ENCODE data around the gene POU2AF1. TPM values are rescaled to one million over a fixed set of nuclear protein-coding genes. Genes with fewer than 3 reads are reported as not detected.

POU2AF1 gene
- total and polyA plus RNA-seq, 5 donors from 2014 or later = 1.6 to 4.8 (median 2.2) TPM

DNA sequence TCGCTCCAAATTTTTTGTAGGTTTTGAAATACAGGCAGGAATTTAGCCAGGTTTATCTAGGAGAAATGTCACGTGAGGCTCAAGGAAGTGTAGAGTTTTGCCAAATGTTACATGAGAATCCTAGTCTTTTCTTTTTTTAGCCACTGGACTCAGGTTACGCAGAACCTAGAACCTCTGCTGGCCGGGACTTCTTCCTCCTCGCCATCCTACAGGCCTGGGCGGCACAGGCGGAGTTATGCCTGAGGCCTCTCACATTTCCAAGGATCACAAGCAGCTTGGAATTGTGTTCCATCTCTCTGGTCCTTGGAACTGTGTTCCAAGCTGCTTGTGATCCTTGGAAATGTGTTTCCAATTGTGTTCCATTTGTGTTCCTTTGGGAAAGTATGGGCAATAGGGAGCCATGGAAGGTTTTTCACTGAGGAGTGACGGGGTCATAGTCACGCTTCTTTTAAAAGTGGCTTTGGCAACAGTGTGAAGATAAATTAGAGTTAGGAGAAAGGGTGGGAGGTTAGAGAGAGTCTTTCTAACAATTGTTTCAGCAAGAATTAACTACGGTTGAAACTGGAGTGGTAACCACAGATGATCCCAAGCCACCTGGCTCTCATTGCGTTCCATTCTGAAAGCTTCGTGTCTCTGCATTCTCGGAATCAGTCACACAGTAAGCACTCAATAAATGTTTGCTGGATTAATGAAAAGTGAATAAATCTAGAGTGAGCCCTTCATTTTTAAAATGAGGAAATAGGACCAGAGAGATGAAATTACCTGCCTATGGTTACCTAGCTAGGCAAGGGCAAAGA, 12.5 kb upstream of the POU2AF1 start:
- DNase-seq = no peak
- Mint-ChIP-seq H3K36me3 (no peaks in the 10 kb centered on the region), H3K27ac (no peak overlapping the region), H3K27me3 (peaks cover 14% of the 10 kb centered on the region), H3K9me3 (peaks cover 0 to 2% (median 0%) of the 10 kb centered on the region in 7 donors), H3K4me1 (peaks cover 0 to 4% (median 0%) of the 10 kb centered on the region in 4 donors), H3K4me3 (no peak overlapping the region)
- Histone ChIP-seq H3K36me3 (ENCODE audit: control insufficient read depth, insufficient read depth, low read length) (no peaks in the 10 kb centered on the region), H3K4me3 (ENCODE audit: low read depth, low read length) (no peak overlapping the region), H3K9me3 (ENCODE audit: control insufficient read depth in 2 of 2, low read length in 2 of 2) (no peaks in the 10 kb centered on the region), H3K27ac (ENCODE audit: insufficient read depth, low read length, poor library complexity, severe bottlenecking) (no peak overlapping the region), H3K4me1 (ENCODE audit: control insufficient read depth, insufficient read depth, low read length, poor library complexity, severe bottlenecking) (no peaks in the 10 kb centered on the region), H3K27me3 (ENCODE audit: control insufficient read depth, insufficient read depth, low read length) (peaks cover 2% of the 10 kb centered on the region)
- no peak for ATAC-seq (ENCODE audit: low read depth in 2 of 2)

DNA sequence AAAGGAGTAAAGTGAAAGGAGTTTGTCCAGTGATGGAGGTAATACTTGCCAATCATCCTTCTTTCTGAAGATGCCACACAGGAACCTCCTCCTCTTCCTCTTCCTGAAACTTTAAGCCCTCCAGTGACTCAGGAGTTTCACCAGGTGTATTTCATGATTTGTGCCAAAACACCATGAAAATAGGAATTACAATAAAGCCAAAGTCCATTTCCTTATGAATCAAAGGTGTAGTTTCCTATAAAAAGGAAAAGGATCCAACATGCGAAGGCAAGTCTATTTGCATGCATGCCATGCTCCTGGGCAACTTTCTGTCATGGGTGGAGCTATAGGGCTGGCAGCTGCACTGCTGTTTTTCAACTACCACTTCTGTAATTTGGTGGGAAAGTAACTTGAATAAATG, 9.8 kb upstream of the POU2AF1 start:
- H3K36me3 Mint-ChIP-seq = no peaks in the 10 kb centered on the region

DNA sequence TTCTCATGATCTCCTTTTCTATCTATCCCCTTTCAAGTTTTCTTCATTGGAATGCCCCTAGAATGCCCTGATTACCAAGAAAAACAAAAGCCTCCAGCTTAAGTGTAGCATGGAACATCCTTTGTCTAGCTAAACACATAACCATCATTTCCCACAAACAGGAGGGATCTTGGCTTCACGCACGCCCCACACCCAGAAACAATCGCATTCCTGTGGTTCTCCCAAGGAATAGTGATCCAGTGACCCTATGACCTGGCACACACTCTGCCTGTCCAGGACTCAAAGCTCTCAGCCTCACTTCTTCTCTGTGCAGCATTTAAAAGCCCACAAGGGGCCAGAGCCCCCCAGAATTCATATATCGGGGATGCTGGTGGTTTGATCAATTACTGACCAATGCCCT, 9.3 kb upstream of the POU2AF1 start:
- H3K27me3 ChIP-seq (ENCODE audit: control insufficient read depth, insufficient read depth, low read length) = peaks cover 4% of the 10 kb centered on the region
- no peak overlapping the region for H3K4me3 Mint-ChIP-seq
- no peak overlapping the region for H3K27ac ChIP-seq (ENCODE audit: insufficient read depth, low read length, poor library complexity, severe bottlenecking)
- ATAC-seq (ENCODE audit: low read depth in 2 of 2) = no peak
- peaks cover 18% of the 10 kb centered on the region for H3K27me3 Mint-ChIP-seq
- no peaks in the 10 kb centered on the region for H3K9me3 ChIP-seq (ENCODE audit: control insufficient read depth in 2 of 2, low read length in 2 of 2)
- no peaks in the 10 kb centered on the region for H3K4me1 ChIP-seq (ENCODE audit: control insufficient read depth, insufficient read depth, low read length, poor library complexity, severe bottlenecking)
- no peaks in the 10 kb centered on the region for H3K36me3 ChIP-seq (ENCODE audit: control insufficient read depth, insufficient read depth, low read length)
- H3K4me1 Mint-ChIP-seq = peaks cover 0 to 4% (median 0%) of the 10 kb centered on the region in 4 donors
- no peak overlapping the region for H3K27ac Mint-ChIP-seq
- no peak overlapping the region for H3K4me3 ChIP-seq (ENCODE audit: low read depth, low read length)
- no peak for DNase-seq
- H3K36me3 Mint-ChIP-seq = no peaks in the 10 kb centered on the region
- H3K9me3 Mint-ChIP-seq = peaks cover 0 to 2% (median 0%) of the 10 kb centered on the region in 7 donors

More for the DNA sequence above, 9.8 kb upstream of the POU2AF1 start:
- peak overlapping the region in 1 of 3 donors; percentile 1 for H3K27ac Mint-ChIP-seq
- Histone ChIP-seq H3K27me3 (ENCODE audit: control insufficient read depth, insufficient read depth, low read length) (peaks cover 4% of the 10 kb centered on the region), H3K36me3 (ENCODE audit: control insufficient read depth, insufficient read depth, low read length) (no peaks in the 10 kb centered on the region), H3K4me1 (ENCODE audit: control insufficient read depth, insufficient read depth, low read length, poor library complexity, severe bottlenecking) (no peaks in the 10 kb centered on the region), H3K27ac (ENCODE audit: insufficient read depth, low read length, poor library complexity, severe bottlenecking) (no peak overlapping the region), H3K9me3 (ENCODE audit: control insufficient read depth in 2 of 2, low read length in 2 of 2) (no peaks in the 10 kb centered on the region), H3K4me3 (ENCODE audit: low read depth, low read length) (no peak overlapping the region)
- no peak for ATAC-seq (ENCODE audit: low read depth in 2 of 2)
- peaks cover 18% of the 10 kb centered on the region for H3K27me3 Mint-ChIP-seq
- no peak for DNase-seq
- H3K4me1 Mint-ChIP-seq = peaks cover 0 to 4% (median 0%) of the 10 kb centered on the region in 4 donors
- H3K9me3 Mint-ChIP-seq = peaks cover 0 to 2% (median 0%) of the 10 kb centered on the region in 7 donors
- no peak overlapping the region for H3K4me3 Mint-ChIP-seq

DNA sequence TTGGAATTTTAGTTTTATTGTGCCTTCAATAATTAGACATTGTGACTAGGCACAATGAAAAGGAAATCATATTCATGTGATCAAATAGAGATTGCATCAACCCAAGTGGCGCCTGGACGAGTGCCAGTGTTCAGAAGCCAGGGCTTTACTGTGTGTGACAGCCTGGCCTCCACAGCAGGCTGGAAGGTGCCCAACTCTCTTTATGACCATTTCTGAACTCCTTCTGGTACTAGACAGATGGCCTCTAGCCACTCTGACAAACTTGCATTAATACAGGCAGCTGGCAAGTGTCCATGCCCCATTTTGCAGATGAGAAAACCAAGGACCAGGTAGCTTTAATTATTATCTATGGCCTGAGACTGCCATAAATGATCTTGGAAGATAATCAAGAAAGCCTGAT, 8.3 kb upstream of the POU2AF1 start:
- no peak overlapping the region for H3K4me3 Mint-ChIP-seq
- no peak for DNase-seq
- peaks cover 0 to 2% (median 0%) of the 10 kb centered on the region in 7 donors for H3K9me3 Mint-ChIP-seq

DNA sequence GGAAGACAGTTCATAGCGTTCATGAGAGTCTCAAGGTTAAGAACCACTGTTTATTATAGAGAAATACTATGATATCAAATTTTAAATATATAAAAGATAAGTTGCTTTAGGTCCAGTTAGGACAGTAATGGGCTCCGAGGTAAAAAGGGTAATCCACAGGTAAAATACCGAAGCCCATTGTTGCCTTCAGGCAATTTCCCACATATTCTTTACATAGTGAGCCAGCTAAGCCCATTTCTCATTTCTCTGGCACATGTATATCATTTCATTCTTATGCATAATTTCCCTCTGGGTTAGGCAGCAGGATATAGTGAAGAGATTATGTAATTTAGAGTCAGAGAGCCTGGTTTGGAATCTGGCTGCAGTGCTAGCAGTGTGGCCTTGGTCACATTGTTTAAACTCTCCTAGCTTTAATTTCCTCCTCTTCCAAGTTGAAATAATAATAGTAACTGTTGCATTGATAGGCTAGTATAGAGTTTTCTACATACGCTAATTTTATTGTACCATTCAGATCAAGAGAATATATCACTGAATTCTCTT, 7.6 kb upstream of the POU2AF1 start:
- Mint-ChIP-seq H3K4me3 (no peak overlapping the region), H3K27ac (no peak overlapping the region), H3K4me1 (peaks cover 0 to 4% (median under 1%) of the 10 kb centered on the region in 4 donors), H3K27me3 (peaks cover 18% of the 10 kb centered on the region), H3K36me3 (no peaks in the 10 kb centered on the region), H3K9me3 (peaks cover 0 to 2% (median 0%) of the 10 kb centered on the region in 7 donors)
- H3K36me3 ChIP-seq (ENCODE audit: control insufficient read depth, insufficient read depth, low read length) = no peaks in the 10 kb centered on the region
- no peaks in the 10 kb centered on the region for H3K9me3 ChIP-seq (ENCODE audit: control insufficient read depth in 2 of 2, low read length in 2 of 2)
- no peak for DNase-seq
- peaks cover 4% of the 10 kb centered on the region for H3K27me3 ChIP-seq (ENCODE audit: control insufficient read depth, insufficient read depth, low read length)
- H3K4me3 ChIP-seq (ENCODE audit: low read depth, low read length) = no peak overlapping the region
- H3K27ac ChIP-seq (ENCODE audit: insufficient read depth, low read length, poor library complexity, severe bottlenecking) = no peak overlapping the region
- H3K4me1 ChIP-seq (ENCODE audit: control insufficient read depth, insufficient read depth, low read length, poor library complexity, severe bottlenecking) = no peaks in the 10 kb centered on the region
- no peak for ATAC-seq (ENCODE audit: low read depth in 2 of 2)

More for the DNA sequence above, 8.3 kb upstream of the POU2AF1 start:
- no peak overlapping the region for H3K27ac ChIP-seq (ENCODE audit: insufficient read depth, low read length, poor library complexity, severe bottlenecking)
- Mint-ChIP-seq H3K4me1 (peaks cover 0 to 4% (median 0%) of the 10 kb centered on the region in 4 donors), H3K27me3 (peaks cover 18% of the 10 kb centered on the region), H3K27ac (no peak overlapping the region), H3K36me3 (no peaks in the 10 kb centered on the region)
- peaks cover 4% of the 10 kb centered on the region for H3K27me3 ChIP-seq (ENCODE audit: control insufficient read depth, insufficient read depth, low read length)
- no peaks in the 10 kb centered on the region for H3K9me3 ChIP-seq (ENCODE audit: control insufficient read depth in 2 of 2, low read length in 2 of 2)
- no peak overlapping the region for H3K4me3 ChIP-seq (ENCODE audit: low read depth, low read length)
- no peaks in the 10 kb centered on the region for H3K36me3 ChIP-seq (ENCODE audit: control insufficient read depth, insufficient read depth, low read length)
- ATAC-seq (ENCODE audit: low read depth in 2 of 2) = no peak
- no peaks in the 10 kb centered on the region for H3K4me1 ChIP-seq (ENCODE audit: control insufficient read depth, insufficient read depth, low read length, poor library complexity, severe bottlenecking)

DNA sequence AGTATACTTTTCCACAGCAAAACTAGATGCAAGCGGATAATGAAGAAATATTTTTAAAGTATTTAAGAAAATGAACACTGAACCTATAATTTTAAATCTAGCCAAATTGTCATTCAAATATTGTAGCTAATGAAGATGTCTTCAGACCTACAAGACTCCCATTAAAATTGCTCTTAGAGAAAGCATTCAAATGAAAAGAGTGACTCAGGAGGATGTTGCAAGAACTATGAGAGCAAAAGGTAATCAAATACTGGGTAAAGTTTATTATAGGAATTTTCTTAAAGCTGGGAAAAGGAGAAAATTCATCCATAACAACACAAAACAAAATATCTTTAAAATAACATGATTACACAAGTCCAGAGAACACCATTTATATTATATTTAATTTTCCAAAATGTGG, 5.4 kb upstream of the POU2AF1 start:
- ATAC-seq (ENCODE audit: low read depth in 2 of 2) (no peak), DNase-seq (no peak)
- Histone ChIP-seq H3K4me3 (ENCODE audit: low read depth, low read length) (no peak overlapping the region), H3K36me3 (ENCODE audit: control insufficient read depth, insufficient read depth, low read length) (no peaks in the 10 kb centered on the region), H3K4me1 (ENCODE audit: control insufficient read depth, insufficient read depth, low read length, poor library complexity, severe bottlenecking) (peaks cover 6% of the 10 kb centered on the region), H3K27me3 (ENCODE audit: control insufficient read depth, insufficient read depth, low read length) (peaks cover 4% of the 10 kb centered on the region), H3K9me3 (ENCODE audit: control insufficient read depth in 2 of 2, low read length in 2 of 2) (no peaks in the 10 kb centered on the region), H3K27ac (ENCODE audit: insufficient read depth, low read length, poor library complexity, severe bottlenecking) (no peak overlapping the region)
- Mint-ChIP-seq H3K9me3 (peaks cover 0 to 3% (median 0%) of the 10 kb centered on the region in 7 donors), H3K4me3 (no peak overlapping the region), H3K36me3 (no peaks in the 10 kb centered on the region), H3K4me1 (peaks cover 0 to 15% (median 8%) of the 10 kb centered on the region in 4 donors), H3K27me3 (peaks cover 18% of the 10 kb centered on the region), H3K27ac (no peak overlapping the region)

DNA sequence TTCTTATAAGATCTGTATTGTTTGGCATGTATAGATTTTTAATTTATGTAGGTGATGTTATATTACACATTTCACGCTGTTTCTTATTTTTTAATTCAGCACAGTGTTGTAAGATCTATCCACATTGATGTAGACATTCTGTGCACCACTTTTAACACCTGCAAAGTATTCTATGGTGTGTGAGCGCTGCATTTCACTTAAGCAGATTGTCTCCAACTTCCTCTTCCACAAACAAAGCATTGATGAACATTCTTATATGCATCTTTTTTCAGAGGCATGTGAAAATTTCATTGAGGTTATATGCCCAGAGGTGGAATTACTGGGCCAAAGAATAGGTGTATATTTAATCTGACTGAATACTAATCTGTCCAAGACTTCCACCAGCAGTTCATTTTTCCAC, 3.4 kb upstream of the POU2AF1 start:
- no peak overlapping the region for H3K27ac Mint-ChIP-seq
- DNase-seq = no peak
- ATAC-seq (ENCODE audit: low read depth in 2 of 2) = no peak

More for the DNA sequence above, 3.4 kb upstream of the POU2AF1 start:
- Mint-ChIP-seq H3K36me3 (no peaks in the 10 kb centered on the region), H3K27me3 (peaks cover 5% of the 10 kb centered on the region), H3K4me1 (peaks cover 7 to 28% (median 14%) of the 10 kb centered on the region in 4 donors), H3K9me3 (peaks cover 0 to 5% (median 0%) of the 10 kb centered on the region in 7 donors), H3K4me3 (peak overlapping the region in 1 of 4 donors; percentile 13)
- Histone ChIP-seq H3K4me3 (ENCODE audit: low read depth, low read length) (no peak overlapping the region), H3K27ac (ENCODE audit: insufficient read depth, low read length, poor library complexity, severe bottlenecking) (no peak overlapping the region), H3K9me3 (ENCODE audit: control insufficient read depth in 2 of 2, low read length in 2 of 2) (no peaks in the 10 kb centered on the region), H3K36me3 (ENCODE audit: control insufficient read depth, insufficient read depth, low read length) (no peaks in the 10 kb centered on the region), H3K4me1 (ENCODE audit: control insufficient read depth, insufficient read depth, low read length, poor library complexity, severe bottlenecking) (peaks cover 18% of the 10 kb centered on the region), H3K27me3 (ENCODE audit: control insufficient read depth, insufficient read depth, low read length) (peaks cover 4% of the 10 kb centered on the region)
